Body of pancreas (tissue), 4 donors: ENCODE results near the gene HMCN2. TPM values are rescaled to one million over a fixed set of nuclear protein-coding genes. Genes with fewer than 3 reads are reported as not detected.

Experiments used
- ATAC-seq: fragments of 150-250 bp; one replicate; pipeline ENCODE4 v1.9.1; 2016
- DNase-seq, 4 donors: peaks; one replicate each; pipeline ENCODE4 v3.0.0-alpha.2; 2019
- H3K27ac ChIP-seq, 4 donors: fragments of 200-600 bp; sonication (generic); 1 replicate in 3 of 4; 2 replicates in 1 of 4; pipeline versions ENCODE4 v1.5.1 to v1.6.1; 2016 to 2019; ENCODE audit warnings: mild to moderate bottlenecking in 1 of 4, mixed read lengths in 1 of 4, moderate library complexity in 1 of 4
- H3K27me3 ChIP-seq, 2 donors: fragments of 200-600 bp; sonication (generic); one replicate each; pipeline ENCODE4 v1.6.0; 2016; ENCODE audit warnings: mild to moderate bottlenecking in 1 of 2
- H3K36me3 ChIP-seq, 2 donors: fragments of 200-600 bp; sonication (generic); replicated peaks in 1 of 2; 2 replicates each; pipeline ENCODE4 v1.5.1; 2016; ENCODE audit warnings: low read depth in 2 of 2; ENCODE audit not compliant: insufficient read depth in 1 of 2
- H3K4me1 ChIP-seq: fragments of 200-600 bp; sonication (generic); one replicate; pipeline ENCODE4 v1.6.0; 2016
- H3K4me3 ChIP-seq, 2 donors: fragments of 200-600 bp; sonication (generic); 1 replicate in 1 of 2; 2 replicates in 1 of 2; pipeline ENCODE4 v1.5.1; 2016 to 2019
- H3K9me3 ChIP-seq, 3 donors: fragments of 200-600 bp; sonication (generic); 1 replicate in 2 of 3; 2 replicates in 1 of 3; pipeline ENCODE4 v1.5.1; 2016
- POLR2A ChIP-seq, 3 donors: fragments of 450-650 bp; IDR thresholded peaks; one replicate each; pipeline ENCODE4 v1.6.1; 2016; ENCODE audit warnings: antibody characterized with exemption in 3 of 3, mild to moderate bottlenecking in 2 of 3
- WGBS, 2 donors: methylation state at CpG; one replicate each; pipeline ENCODE4 v1.1.5; 2017; 5-methylcytosine and 5-hydroxymethylcytosine counted together
- intact Hi-C: fragments of 100-400 bp; cut with DNase I; formaldehyde crosslinking; loops from one replicate; pipeline ENCODE4 v1.15.1; 2023
- total RNA-seq, 2 donors: library from RNA; depleted of rRNA; stranded (reverse); fragments of >200 nt; gene quantifications; one replicate each; pipeline ENCODE4 v1.1.0, GENCODE V29; 2016
- TF ChIP-seq, protein P1 (sequence below), 7 experiments: fragments of 450-650 bp in 4 of 7; fragments of 200-600 bp in 3 of 7; sonication (generic) in 3 of 7; IDR thresholded peaks; one replicate each; pipeline ENCODE4 v1.5.1; 2016 to 2019; ENCODE audit warnings: antibody characterized with exemption in 7 of 7

The HMCN2 gene
- total RNA-seq, 2 donors from 2014 or later, result 0.78 to 3.6 TPM

DNA sequence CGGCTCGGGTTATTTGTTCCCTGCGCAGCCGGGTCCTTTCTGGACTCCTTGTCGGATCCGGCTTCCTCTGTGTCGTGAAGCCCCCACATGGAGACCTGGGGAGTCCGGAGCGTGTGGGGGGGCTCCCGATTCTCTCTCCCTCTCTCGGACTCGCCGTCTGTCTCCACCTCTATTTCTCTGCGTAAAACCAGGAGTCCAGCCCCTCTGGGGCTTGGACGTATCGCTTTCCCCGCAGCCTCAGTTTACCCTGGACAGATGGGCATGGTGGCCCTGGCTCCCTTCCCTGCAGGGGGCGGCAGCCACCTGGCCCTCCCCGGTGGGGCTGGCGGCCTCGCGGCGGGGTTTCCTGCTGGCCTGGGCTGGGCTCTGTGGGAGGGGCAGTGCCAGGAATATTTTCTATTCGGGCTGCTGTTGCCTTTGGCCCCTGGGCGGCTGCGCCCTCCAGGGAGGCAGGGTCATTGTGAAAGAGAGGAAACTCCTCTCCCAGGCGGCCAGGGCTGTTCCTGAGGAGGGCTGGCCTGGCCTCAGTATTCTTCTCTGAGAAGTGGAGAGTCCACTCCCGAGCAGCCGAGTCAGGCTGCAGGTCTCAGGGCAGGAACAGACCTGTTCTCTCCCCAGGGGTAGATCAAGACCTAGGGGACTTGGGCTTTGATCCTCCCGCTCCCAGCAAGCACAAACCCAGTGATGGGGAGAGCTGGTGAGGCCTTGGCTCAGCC is 179.9 kb downstream of the HMCN2 start:
- Histone ChIP-seq H3K36me3 (no peaks in the 10 kb centered on the region), H3K27ac (peak overlapping the region; percentile 53 to 69 (median 61)), H3K9me3 (no peaks in the 10 kb centered on the region), H3K27me3 (no peaks in the 10 kb centered on the region), H3K4me1 (peaks cover 41% of the 10 kb centered on the region), H3K4me3 (peak overlapping the region; percentile 9 to 53)
- peak; percentile 49 for ATAC-seq
- intact Hi-C loops, result no loop called here
- peak; percentile 45 to 66 (median 62) for DNase-seq
- TF ChIP-seq, protein P1, sequence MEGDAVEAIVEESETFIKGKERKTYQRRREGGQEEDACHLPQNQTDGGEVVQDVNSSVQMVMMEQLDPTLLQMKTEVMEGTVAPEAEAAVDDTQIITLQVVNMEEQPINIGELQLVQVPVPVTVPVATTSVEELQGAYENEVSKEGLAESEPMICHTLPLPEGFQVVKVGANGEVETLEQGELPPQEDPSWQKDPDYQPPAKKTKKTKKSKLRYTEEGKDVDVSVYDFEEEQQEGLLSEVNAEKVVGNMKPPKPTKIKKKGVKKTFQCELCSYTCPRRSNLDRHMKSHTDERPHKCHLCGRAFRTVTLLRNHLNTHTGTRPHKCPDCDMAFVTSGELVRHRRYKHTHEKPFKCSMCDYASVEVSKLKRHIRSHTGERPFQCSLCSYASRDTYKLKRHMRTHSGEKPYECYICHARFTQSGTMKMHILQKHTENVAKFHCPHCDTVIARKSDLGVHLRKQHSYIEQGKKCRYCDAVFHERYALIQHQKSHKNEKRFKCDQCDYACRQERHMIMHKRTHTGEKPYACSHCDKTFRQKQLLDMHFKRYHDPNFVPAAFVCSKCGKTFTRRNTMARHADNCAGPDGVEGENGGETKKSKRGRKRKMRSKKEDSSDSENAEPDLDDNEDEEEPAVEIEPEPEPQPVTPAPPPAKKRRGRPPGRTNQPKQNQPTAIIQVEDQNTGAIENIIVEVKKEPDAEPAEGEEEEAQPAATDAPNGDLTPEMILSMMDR (IDR thresholded peaks at IDR 0.05), result peak in 1 of 7 experiments; percentile 7
- TF ChIP-seq POLR2A (IDR thresholded peaks at IDR 0.05), result peak in 2 of 3 donors; percentile 18 to 22
- WGBS, 2 donors, result 4 to 9% methylated on average over 12 to 28 of the region's 30 CpGs

GRCh38 chr9:130446101-130446861 is 180.7 kb downstream of the HMCN2 start:
- DNase-seq (peak; percentile 36 to 74 (median 64)), ATAC-seq (peak; percentile 12)
- 45 to 49% methylated on average over 4 to 16 of the region's 16 CpGs for WGBS, 2 donors
- H3K4me3 ChIP-seq, result no peak overlapping the region
- peaks cover 49% of the 10 kb centered on the region for H3K4me1 ChIP-seq
- no peak for TF ChIP-seq POLR2A (IDR thresholded peaks at IDR 0.05)
- TF ChIP-seq, protein P1 (IDR thresholded peaks at IDR 0.05), result no peak
- intact Hi-C loops, result no loop called here
- no peaks in the 10 kb centered on the region for H3K27me3 ChIP-seq
- peak overlapping the region; percentile 53 to 69 (median 61) for H3K27ac ChIP-seq
- no peaks in the 10 kb centered on the region for H3K9me3 ChIP-seq
- no peaks in the 10 kb centered on the region for H3K36me3 ChIP-seq

DNA sequence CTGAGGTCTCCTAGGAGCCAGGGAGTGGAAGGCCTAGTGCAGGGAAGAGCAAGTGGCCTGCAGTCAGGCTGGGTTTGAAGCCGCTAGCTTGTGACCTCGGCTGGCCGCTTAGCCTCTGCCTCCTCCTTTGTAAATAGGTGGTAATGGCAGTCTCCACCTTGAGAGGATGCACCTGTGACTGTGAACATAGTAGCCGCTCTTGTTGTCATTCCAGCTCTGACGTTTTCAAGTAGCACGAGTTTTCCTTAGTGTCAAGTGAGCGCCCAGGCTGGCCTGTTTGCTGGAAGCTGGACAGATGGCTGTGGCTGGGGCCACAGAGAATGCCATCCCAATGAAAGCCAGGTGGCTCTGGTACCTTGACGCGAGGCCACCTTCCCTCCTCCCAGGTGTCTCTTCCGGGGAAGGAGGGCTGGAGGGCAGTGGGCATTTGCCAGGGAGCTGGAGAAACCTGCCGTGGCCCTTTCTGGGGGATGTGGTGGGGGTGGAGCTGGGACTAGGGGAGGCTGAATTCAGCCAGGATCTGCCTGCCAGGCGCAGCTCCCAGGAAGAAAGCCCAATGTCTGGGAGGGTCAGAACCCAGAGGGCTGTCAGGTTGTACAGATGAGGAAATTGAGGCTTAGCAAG is 181.7 kb downstream of the HMCN2 start:
- WGBS, 2 donors, result 79 to 94% methylated on average over 2 to 12 of the region's 12 CpGs
- intact Hi-C loops, result no loop called here
- peak overlapping the region in 1 of 4 donors; percentile 69 for H3K27ac ChIP-seq
- H3K9me3 ChIP-seq, result no peaks in the 10 kb centered on the region
- ATAC-seq, result no peak
- DNase-seq, result no peak
- H3K4me3 ChIP-seq, result no peak overlapping the region
- no peak for TF ChIP-seq POLR2A (IDR thresholded peaks at IDR 0.05)
- TF ChIP-seq, protein P1 (IDR thresholded peaks at IDR 0.05), result no peak
- H3K4me1 ChIP-seq, result peaks cover 59% of the 10 kb centered on the region
- no peaks in the 10 kb centered on the region for H3K27me3 ChIP-seq
- no peaks in the 10 kb centered on the region for H3K36me3 ChIP-seq

DNA sequence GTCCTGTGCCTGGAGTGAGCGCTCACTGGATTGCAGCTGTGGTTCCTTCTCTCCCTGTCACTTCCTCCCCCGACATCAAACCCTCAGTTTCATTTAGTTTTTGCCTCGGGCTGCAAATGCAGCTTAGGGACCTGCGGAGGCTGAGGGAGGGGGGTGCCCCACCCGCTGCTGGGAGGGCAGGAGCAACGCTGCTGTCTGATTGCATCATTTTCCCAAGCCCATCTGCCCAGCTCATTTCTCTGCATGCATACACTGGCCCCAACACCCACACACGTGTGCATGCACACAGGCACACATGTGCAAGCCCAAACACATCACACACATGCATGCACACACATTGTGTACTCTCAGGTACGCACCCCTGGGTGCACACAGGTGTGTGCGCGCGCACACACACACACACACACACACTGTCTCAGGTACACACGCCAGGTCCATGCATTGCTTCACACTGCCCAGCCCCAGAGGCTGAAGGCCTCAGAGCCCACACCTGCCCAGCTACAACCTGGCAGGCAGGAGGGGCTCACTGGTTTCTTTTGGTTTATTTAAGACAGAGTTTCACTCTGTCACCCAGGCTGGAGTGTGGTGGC is 182.6 kb downstream of the HMCN2 start:
- H3K4me1 ChIP-seq, result peaks cover 63% of the 10 kb centered on the region
- WGBS, 2 donors, result 67 to 73% methylated on average over 12 of the region's 12 CpGs
- TF ChIP-seq, protein P1 (IDR thresholded peaks at IDR 0.05), result no peak
- TF ChIP-seq POLR2A (IDR thresholded peaks at IDR 0.05), result no peak
- no peaks in the 10 kb centered on the region for H3K9me3 ChIP-seq
- H3K27me3 ChIP-seq, result no peaks in the 10 kb centered on the region
- DNase-seq (no peak), ATAC-seq (no peak)
- H3K4me3 ChIP-seq, result no peak overlapping the region
- no peaks in the 10 kb centered on the region for H3K36me3 ChIP-seq
- intact Hi-C loops, result no loop called here
- no peak overlapping the region for H3K27ac ChIP-seq
